ELR (cell line): ENCODE results near the gene PDE4D.
"Not testable (repeated sequence)": the region's sequence is repeated elsewhere in the genome, so short reads cannot be mapped to it uniquely, and the experiment has no call there.

Experiments used
- DNase-seq: peaks from one replicate; pipeline ENCODE4 v3.0.0-alpha.2; 2015; ENCODE audit warnings: low read depth

Gene PDE4D

GRCh38 chr5:59698207-59699178, 195.0 kb downstream of the PDE4D start:
- no peak for DNase-seq

GRCh38 chr5:59694411-59694810, 199.1 kb downstream of the PDE4D start:
- no peak for DNase-seq

- DNase-seq = no peak
Observed at GRCh38 chr5:59693492-59694309, 199.8 kb downstream of the PDE4D start.

DNA sequence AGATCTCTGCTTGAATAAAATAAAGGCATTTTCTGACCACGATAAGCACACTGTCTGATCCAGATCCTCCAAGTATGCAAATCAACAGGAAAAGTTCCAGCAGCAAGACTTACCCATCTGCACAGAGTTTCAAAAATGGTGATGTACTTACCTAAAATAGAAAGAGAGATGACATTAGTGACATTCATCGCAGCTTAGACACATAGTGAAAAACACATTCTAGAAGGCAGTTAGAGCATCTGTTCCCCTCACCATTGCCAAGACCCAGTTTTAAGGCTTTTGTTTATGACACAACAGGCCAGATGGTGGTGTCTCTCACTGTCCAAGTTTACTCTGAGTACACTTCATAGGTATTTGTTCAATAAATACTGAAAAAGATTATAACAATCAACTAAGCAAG, 207.7 kb downstream of the PDE4D start:
- peak; percentile 18 for DNase-seq

- DNase-seq = no peak
Observed at GRCh38 chr5:59685191-59685530, 208.4 kb downstream of the PDE4D start.

DNA sequence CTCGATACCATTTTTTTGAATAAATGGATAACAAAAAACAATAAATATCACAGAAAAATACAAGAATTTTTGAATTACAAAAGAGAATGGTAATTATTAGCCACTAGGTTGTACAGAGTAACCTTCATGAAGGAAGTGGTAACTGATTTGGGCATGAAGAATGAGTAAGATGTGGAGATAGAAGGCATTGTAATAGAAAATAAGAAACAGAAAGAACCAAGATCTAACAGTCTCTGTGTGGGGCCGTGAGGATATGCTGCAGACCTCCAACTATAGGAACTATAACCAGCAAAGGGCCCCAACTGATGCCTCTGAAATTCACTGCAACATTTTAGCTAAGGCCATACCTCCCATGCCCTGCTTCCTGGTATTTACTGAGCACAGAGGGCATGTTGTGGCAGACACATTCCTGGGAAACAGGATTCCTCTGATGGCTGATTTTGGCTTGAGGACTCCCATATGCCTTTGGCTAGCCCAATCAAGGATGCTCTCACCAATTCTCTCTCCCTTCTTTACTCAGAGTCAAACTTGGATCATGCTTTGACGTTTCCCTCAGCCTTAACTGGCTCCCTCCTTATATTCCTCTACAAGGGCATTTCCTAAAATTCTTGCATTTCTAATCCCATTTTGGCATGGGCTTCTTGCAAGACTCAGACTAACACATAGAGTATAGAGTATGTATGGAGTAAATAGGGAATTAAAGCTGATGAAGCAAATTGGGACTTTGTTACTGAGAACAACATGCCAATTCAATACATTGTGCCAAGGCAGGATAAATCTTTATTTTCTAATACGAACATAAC, 208.9 kb downstream of the PDE4D start:
- DNase-seq = no peak

GRCh38 chr5:59683311-59683710, 210.2 kb downstream of the PDE4D start:
- DNase-seq = no peak

GRCh38 chr5:59682542-59682941, 211.0 kb downstream of the PDE4D start:
- no peak for DNase-seq

GRCh38 chr5:59678943-59679342, 214.6 kb downstream of the PDE4D start:
- no peak for DNase-seq

DNA sequence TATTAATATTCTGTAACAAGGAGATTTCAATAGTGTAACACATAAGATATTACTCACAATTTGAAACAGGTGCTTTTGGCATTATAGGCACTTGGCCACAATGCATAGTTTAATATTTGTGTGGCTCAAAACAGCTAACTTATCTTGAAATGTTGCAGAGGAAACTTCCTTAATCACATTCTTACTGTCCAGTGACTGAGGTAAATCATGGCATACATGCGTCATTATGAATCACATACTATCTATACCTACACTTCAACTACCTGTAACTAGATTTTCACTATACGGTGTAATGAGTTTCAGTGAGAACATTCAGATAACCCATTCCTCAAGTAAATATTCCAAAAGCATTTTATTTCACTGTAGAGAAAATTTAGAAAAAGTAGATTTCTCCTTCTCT, 218.8 kb downstream of the PDE4D start:
- no peak for DNase-seq

- DNase-seq = peak; percentile 73
Observed at GRCh38 chr5:59673438-59674058, 220.0 kb downstream of the PDE4D start.

DNA sequence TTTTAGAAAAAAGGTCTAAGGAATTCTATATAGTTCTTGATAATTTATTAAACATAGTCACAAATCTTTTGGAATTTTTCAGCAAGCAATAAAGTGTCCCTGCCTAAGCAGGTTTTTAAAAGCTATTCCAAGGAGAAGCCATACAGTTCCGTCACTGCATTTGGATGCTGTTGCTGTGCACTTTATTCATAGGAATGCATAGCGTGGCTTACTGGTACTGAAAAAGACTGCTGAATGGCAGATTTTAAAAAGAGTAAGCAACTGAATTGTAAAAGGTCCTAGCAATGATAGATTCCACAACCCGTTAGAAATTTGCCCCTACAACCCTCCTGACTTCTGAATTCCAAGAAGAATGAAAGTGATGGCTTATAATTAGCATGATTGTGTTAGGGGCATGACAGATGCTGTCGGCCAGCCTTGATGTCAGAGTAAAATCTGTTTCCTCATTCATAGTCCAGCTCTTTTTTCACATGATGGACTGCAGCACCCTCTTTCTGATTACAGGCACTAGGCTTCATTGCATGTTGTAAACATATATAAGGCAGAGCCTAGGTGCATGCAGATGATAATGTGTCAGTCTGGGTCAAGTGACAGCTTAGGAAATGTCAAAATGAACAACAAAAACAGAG, 227.0 kb downstream of the PDE4D start:
- no peak for DNase-seq

DNA sequence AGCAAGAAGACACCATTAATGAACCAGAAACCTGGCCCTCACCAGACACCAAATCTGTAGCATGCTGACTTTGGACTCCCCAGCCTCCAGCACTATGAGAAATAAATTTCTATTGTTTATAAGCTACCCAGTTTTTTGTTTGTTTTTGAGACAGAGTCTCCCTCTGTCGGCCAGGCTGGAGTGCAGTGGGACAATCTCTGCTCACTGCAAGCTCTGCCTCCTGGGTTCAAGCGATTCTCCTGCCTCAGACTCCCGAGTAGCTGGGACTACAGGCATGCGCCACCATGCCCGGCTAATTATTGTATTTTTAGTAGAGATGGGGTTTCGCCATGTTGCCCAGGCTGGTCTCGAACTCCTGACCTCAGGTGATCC, 227.7 kb downstream of the PDE4D start:
- DNase-seq = not testable (repeated sequence)

- no peak for DNase-seq
Observed at GRCh38 chr5:59665086-59665831, 228.3 kb downstream of the PDE4D start.

GRCh38 chr5:59661954-59662615, 231.4 kb downstream of the PDE4D start:
- peak; percentile 18 for DNase-seq

- DNase-seq = peak; percentile 30
Observed at GRCh38 chr5:59661311-59661710, 232.2 kb downstream of the PDE4D start.

GRCh38 chr5:59660737-59661136, 232.8 kb downstream of the PDE4D start:
- DNase-seq = peak; percentile 66

- DNase-seq = peak; percentile 67
Observed at GRCh38 chr5:59656351-59657254, 236.9 kb downstream of the PDE4D start.
